ENCODE results near the gene PCYT2. TPM values are rescaled to one million over a fixed set of nuclear protein-coding genes. Genes with fewer than 3 reads are reported as not detected.

Gene PCYT2
- total and polyA plus RNA-seq, 12 donors = 29.5 to 64.1 (median 47.7) TPM

DNA sequence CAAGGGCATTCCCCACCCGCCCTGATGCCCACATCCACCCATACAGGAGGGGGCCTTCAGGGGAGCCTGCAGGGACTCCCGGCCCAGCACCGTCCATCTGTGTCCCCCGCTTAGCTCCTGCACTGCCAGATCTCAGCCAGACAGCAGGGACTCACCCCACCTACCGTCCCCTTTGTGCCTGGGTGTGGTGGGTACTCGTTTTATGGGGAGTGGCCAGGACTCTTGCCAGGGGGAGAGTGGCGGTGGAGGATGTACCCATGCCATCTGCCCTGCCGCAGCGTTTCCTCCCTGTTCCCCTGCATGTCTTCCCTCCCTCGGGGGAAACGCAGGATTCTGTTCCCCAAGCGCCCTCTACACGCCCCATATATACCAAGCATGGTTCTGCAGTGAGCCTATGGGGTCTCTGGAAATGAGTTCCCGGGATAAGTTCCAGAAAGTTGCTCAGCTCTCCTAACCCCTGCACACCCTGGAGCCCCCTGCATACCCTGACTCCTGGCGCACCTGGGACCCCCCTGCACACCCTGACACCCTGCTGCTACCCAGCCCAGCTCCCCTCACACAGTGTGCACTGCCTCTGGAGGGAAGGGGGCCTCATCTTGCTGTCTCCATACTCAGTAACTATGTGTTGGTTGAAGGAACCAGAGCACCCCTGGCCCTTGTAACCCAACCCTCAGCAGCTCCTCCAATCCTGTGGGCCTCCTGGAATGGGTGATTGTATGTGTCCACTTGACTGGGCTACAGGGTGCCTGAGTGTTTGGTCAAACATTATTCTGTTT, 20.5 kb upstream of the PCYT2 start:
- 41 to 54% methylated on average over 15 of the region's 15 CpGs for WGBS, 2 donors
- peaks cover 0 to 40% (median 4%) of the 10 kb centered on the region in 7 donors for H3K27me3 ChIP-seq
- ATAC-seq (no peak), DNase-seq (no peak)
- peaks cover 4 to 17% (median 15%) of the 10 kb centered on the region in 9 donors for H3K4me1 ChIP-seq
- TF ChIP-seq, protein P1, sequence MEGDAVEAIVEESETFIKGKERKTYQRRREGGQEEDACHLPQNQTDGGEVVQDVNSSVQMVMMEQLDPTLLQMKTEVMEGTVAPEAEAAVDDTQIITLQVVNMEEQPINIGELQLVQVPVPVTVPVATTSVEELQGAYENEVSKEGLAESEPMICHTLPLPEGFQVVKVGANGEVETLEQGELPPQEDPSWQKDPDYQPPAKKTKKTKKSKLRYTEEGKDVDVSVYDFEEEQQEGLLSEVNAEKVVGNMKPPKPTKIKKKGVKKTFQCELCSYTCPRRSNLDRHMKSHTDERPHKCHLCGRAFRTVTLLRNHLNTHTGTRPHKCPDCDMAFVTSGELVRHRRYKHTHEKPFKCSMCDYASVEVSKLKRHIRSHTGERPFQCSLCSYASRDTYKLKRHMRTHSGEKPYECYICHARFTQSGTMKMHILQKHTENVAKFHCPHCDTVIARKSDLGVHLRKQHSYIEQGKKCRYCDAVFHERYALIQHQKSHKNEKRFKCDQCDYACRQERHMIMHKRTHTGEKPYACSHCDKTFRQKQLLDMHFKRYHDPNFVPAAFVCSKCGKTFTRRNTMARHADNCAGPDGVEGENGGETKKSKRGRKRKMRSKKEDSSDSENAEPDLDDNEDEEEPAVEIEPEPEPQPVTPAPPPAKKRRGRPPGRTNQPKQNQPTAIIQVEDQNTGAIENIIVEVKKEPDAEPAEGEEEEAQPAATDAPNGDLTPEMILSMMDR (IDR thresholded peaks at IDR 0.05) = no peak
- no peak overlapping the region for H3K4me3 ChIP-seq
- no peaks in the 10 kb centered on the region for H3K9me3 ChIP-seq
- intact Hi-C loops (cut with DNase I) = no loop called here
- H3K27ac ChIP-seq = no peak overlapping the region
- no peaks in the 10 kb centered on the region for H3K36me3 ChIP-seq

DNA sequence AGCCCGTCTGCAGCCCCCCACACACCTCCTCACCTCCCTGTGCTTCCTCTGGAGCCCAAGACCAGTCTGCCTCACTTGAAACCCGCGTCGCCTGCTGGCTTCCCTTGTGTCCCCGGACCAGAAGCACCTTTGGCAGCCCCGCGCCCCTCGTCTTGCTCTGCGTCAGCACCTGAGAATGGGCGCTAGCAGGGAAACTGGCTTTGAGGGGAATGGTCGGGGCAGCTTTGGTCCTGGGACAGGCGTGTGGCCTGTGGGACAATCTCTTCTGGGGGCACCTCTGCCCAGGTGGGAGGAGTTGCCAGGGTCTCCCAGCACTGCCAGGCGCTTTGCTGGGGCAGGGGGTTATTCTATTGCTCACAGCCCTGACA, 20.0 kb upstream of the PCYT2 start:
- Histone ChIP-seq H3K4me1 (peaks cover 1 to 18% (median 14%) of the 10 kb centered on the region in 9 donors), H3K27me3 (peaks cover 0 to 37% (median 4%) of the 10 kb centered on the region in 7 donors), H3K9me3 (no peaks in the 10 kb centered on the region), H3K4me3 (no peak overlapping the region), H3K36me3 (no peaks in the 10 kb centered on the region), H3K27ac (no peak overlapping the region)
- DNase-seq = no peak
- intact Hi-C loops (cut with DNase I) = no loop called here
- TF ChIP-seq, protein P1 (IDR thresholded peaks at IDR 0.05) = no peak
- WGBS, 2 donors = 67 to 69% methylated on average over 13 of the region's 13 CpGs
- ATAC-seq = no peak

DNA sequence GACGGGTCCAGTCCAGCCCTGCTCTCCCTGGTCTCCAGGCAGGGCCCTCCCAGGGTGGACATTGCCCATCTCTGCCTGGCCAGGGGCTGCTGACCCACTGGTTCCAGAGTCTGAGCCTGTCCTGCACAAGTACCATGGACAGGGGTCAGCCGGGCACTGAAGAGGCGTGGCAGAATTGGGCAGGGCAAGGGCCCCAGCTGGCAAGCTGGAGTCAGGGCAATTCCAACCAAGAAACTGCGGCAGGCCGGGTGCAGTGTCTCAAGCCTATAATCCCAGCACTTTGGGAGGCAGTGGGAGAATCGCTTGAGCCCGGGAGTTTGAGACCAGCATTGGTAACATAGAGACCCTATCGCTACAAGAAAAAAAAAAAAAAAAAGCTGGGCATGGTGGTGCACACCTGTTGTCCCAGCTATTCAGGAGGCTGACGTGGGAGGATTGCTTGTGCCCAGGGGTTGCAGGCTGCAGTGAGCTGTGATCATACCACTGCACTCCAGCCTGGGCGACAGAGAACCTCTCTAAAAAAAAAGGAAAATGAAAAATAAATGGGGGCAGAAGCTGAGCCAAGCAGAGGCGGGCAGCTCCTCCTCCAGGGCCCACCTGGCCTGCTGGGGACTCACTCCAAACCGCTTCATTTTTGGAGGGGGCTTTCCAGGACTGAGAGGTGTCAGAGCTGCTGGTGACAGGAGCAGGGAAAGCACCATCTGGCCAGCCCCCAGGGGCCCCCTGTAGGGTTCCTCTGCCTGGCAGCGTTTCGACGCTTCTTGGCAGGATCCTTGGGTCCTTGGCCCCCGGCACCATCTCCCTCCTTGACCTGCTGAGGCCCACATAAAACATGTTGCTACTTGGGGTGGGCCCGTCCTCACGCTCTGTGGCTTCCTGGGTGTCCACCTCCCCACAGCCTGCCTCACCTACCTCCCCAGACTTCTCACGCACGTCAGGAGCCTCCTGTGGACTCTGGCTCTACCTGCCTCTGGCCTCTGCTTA, 19.2 kb upstream of the PCYT2 start:
- DNase-seq (no peak), ATAC-seq (no peak)
- Histone ChIP-seq H3K9me3 (no peaks in the 10 kb centered on the region), H3K4me1 (peaks cover 7 to 24% (median 22%) of the 10 kb centered on the region in 9 donors), H3K27ac (no peak overlapping the region), H3K4me3 (no peak overlapping the region), H3K27me3 (peaks cover 0 to 37% (median 4%) of the 10 kb centered on the region in 7 donors), H3K36me3 (no peaks in the 10 kb centered on the region)
- TF ChIP-seq, protein P1 (IDR thresholded peaks at IDR 0.05) = no peak
- 60 to 65% methylated on average over 20 of the region's 20 CpGs for whole genome bisulfite sequencing, 2 donors
- intact Hi-C loops (cut with DNase I) = no loop called here

All from heart right ventricle (tissue), 16 donors.